GM23338 (cell line): Measurements from ENCODE around the gene ARMC9. TPM values are rescaled to one million over a fixed set of nuclear protein-coding genes. Genes with fewer than 3 reads are reported as not detected.

Source experiments
- ATAC-seq: fragments of 200-7000 bp; cut with Tn5 transposase; 3 replicates; pipeline ENCODE4 v1.9.1; 2020
- DNase-seq: peaks from one replicate; pipeline ENCODE4 v3.0.0-alpha.2; 2015; ENCODE audit warnings: low spot score
- H2AFZ ChIP-seq: fragments of 200-600 bp; sonication (generic); 2 replicates; pipeline ENCODE4 v1.8.0; 2016; ENCODE audit warnings: antibody characterized with exemption, mild to moderate bottlenecking, moderate library complexity
- H3F3A ChIP-seq: fragments of 200-600 bp; sonication (generic); replicated peaks from 2 replicates; pipeline ENCODE4 v1.8.0; 2017; ENCODE audit warnings: antibody characterized with exemption, mixed run types, low read depth
- H3K27ac ChIP-seq: fragments of 200-600 bp; sonication (generic); 2 replicates; pipeline ENCODE4 v1.6.1; 2016; ENCODE audit warnings: low read depth
- H3K27me3 ChIP-seq: fragments of 200-600 bp; sonication (generic); 2 replicates; pipeline ENCODE4 v1.8.0; 2016; ENCODE audit warnings: mild to moderate bottlenecking, mixed run types, moderate library complexity; ENCODE audit not compliant: insufficient read depth
- H3K36me3 ChIP-seq: fragments of 200-600 bp; sonication (generic); 2 replicates; pipeline ENCODE4 v1.8.0; 2016; ENCODE audit warnings: mild to moderate bottlenecking; ENCODE audit not compliant: insufficient read depth
- H3K4me1 ChIP-seq: fragments of 200-600 bp; sonication (generic); 2 replicates; pipeline ENCODE4 v1.8.0; 2016; ENCODE audit warnings: mild to moderate bottlenecking, moderate library complexity; ENCODE audit not compliant: insufficient read depth
- H3K4me2 ChIP-seq: fragments of 200-600 bp; sonication (generic); 2 replicates; pipeline ENCODE4 v1.7.1; 2017; ENCODE audit warnings: mixed run types
- H3K4me3 ChIP-seq: fragments of 200-600 bp; sonication (generic); 2 replicates; pipeline ENCODE4 v1.6.1; 2016; ENCODE audit warnings: mixed run types
- H3K79me2 ChIP-seq: fragments of 200-600 bp; sonication (generic); replicated peaks from 2 replicates; pipeline ENCODE4 v1.8.0; 2017; ENCODE audit warnings: mild to moderate bottlenecking; ENCODE audit not compliant: insufficient read depth
- H3K9me2 ChIP-seq: fragments of 200-600 bp; sonication (generic); 2 replicates; pipeline ENCODE4 v1.8.0; 2017; ENCODE audit not compliant: insufficient read depth
- H4K20me1 ChIP-seq: fragments of 200-600 bp; sonication (generic); replicated peaks from 2 replicates; pipeline ENCODE4 v1.8.0; 2017; ENCODE audit warnings: mild to moderate bottlenecking; ENCODE audit not compliant: insufficient read depth
- H3K27ac Mint-ChIP-seq: 2 replicates; pipeline ENCODE4 v1.8.0; 2020; ENCODE audit warnings: inconsistent platforms, mild to moderate bottlenecking, moderate library complexity, mixed read lengths
- H3K27me3 Mint-ChIP-seq: 3 replicates; pipeline ENCODE4 v1.8.0; 2022; ENCODE audit warnings: low read depth, mild to moderate bottlenecking, moderate library complexity, mixed read lengths, inconsistent platforms; ENCODE audit not compliant: insufficient read depth, poor library complexity
- H3K36me3 Mint-ChIP-seq: 3 replicates; pipeline ENCODE4 v1.8.0; 2021; ENCODE audit warnings: low read depth, mild to moderate bottlenecking, inconsistent platforms, moderate library complexity, mixed read lengths
- H3K4me1 Mint-ChIP-seq: 3 replicates; pipeline ENCODE4 v1.8.0; 2020; ENCODE audit warnings: mild to moderate bottlenecking, inconsistent platforms, mixed read lengths
- H3K4me3 Mint-ChIP-seq: 3 replicates; pipeline ENCODE4 v1.8.0; 2021; ENCODE audit warnings: moderate library complexity, mild to moderate bottlenecking, inconsistent platforms, mixed read lengths
- H3K9me3 Mint-ChIP-seq: 3 replicates; pipeline ENCODE4 v1.8.0; 2020; ENCODE audit warnings: moderate library complexity, mild to moderate bottlenecking, inconsistent platforms, mixed read lengths
- EZH2 ChIP-seq: fragments of 200-600 bp; sonication (generic); IDR thresholded peaks from one replicate; pipeline ENCODE4 v1.8.0; 2017; ENCODE audit warnings: antibody characterized with exemption, mild to moderate bottlenecking, low read depth; ENCODE audit not compliant: unreplicated experiment
- EZH2phosphoT487 ChIP-seq: fragments of 200-600 bp; sonication (generic); IDR thresholded peaks from one replicate; pipeline ENCODE4 v1.8.1; 2018; ENCODE audit warnings: antibody characterized with exemption; ENCODE audit not compliant: unreplicated experiment
- JUNB ChIP-seq: IDR thresholded peaks from one replicate; pipeline ENCODE4 v1.6.1; 2016; ENCODE audit warnings: antibody characterized with exemption; ENCODE audit not compliant: unreplicated experiment
- NANOG ChIP-seq: IDR thresholded peaks from 2 replicates; pipeline ENCODE4 v1.6.1; 2016; ENCODE audit warnings: antibody characterized with exemption, borderline replicate concordance
- POLR2AphosphoS5 ChIP-seq: IDR thresholded peaks from 2 replicates; pipeline ENCODE4 v1.6.1; 2016; ENCODE audit warnings: antibody characterized with exemption, low read depth
- STAT1 ChIP-seq: IDR thresholded peaks from one replicate; pipeline ENCODE4 v1.6.1; 2016; ENCODE audit warnings: antibody characterized with exemption; ENCODE audit not compliant: unreplicated experiment
- ZNF331 ChIP-seq: fragments of 250-450 bp; sonication (Bioruptor Pico); IDR thresholded peaks from 2 replicates; pipeline ENCODE4 v1.5.0; 2020; ENCODE audit warnings: low read depth, mild to moderate bottlenecking, moderate library complexity
- polyA plus RNA-seq: library from polyadenylated mRNA; unstranded; fragments of >200 nt; fragmentation: Nextera tagmentation; extraction: Ambion mirVana; gene quantifications from 2 replicates; pipeline ENCODE4 v1.2.1, GENCODE V29; 2016
- total RNA-seq: library from RNA; depleted of rRNA; stranded (reverse); fragments of >200 nt; shearing (Covaris generic); gene quantifications from 2 replicates; pipeline ENCODE4 v1.2.3, GENCODE V29; 2014
- TF ChIP-seq, protein P1 (sequence below): IDR thresholded peaks from one replicate; pipeline ENCODE4 v1.6.1; 2018; ENCODE audit warnings: antibody characterized with exemption; ENCODE audit not compliant: unreplicated experiment
- TF ChIP-seq, protein P2 (sequence below), 2 experiments: fragments of 200-600 bp in 1 of 2; sonication (generic) in 1 of 2; conservative IDR thresholded peaks; 2 replicates each; pipeline versions ENCODE4 v1.5.1 to v1.6.1; 2016 to 2017; ENCODE audit warnings: antibody characterized with exemption in 2 of 2, low read depth in 2 of 2, mild to moderate bottlenecking in 2 of 2, moderate library complexity in 1 of 2
- TF ChIP-seq, protein P3 (sequence below): fragments of 250-450 bp; sonication (Bioruptor Pico); IDR thresholded peaks from 2 replicates; pipeline ENCODE4 v1.5.0; 2020; ENCODE audit warnings: mild to moderate bottlenecking, moderate library complexity

Gene ARMC9
- total and polyA plus RNA-seq, 2 experiments from 2014 or later, result 29.2 to 56.0 TPM

DNA sequence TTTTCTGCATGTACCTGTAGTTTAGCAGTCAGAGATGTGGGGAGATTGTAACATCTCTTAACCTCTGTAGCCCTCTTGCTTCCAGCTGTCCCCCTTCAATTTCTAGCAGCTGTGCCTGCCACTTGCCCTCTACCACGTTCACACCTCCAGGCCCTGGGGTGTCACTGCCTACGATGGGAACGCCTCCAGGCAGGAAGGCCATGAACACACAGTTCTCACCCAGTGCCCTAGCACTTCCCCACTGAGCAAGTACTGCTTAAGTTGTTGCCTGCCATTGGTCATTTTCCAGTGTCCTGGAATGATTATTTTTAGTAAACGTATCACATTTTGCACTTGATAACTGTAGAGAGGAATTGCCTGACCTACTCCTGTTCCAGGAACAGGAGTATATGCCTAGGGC lies 120.0 kb downstream of the ARMC9 start (continued):
- TF ChIP-seq ZNF331 (CRISPR knock-in tag) (no peak), EZH2phosphoT487 (no peak)
- TF ChIP-seq, protein P1, sequence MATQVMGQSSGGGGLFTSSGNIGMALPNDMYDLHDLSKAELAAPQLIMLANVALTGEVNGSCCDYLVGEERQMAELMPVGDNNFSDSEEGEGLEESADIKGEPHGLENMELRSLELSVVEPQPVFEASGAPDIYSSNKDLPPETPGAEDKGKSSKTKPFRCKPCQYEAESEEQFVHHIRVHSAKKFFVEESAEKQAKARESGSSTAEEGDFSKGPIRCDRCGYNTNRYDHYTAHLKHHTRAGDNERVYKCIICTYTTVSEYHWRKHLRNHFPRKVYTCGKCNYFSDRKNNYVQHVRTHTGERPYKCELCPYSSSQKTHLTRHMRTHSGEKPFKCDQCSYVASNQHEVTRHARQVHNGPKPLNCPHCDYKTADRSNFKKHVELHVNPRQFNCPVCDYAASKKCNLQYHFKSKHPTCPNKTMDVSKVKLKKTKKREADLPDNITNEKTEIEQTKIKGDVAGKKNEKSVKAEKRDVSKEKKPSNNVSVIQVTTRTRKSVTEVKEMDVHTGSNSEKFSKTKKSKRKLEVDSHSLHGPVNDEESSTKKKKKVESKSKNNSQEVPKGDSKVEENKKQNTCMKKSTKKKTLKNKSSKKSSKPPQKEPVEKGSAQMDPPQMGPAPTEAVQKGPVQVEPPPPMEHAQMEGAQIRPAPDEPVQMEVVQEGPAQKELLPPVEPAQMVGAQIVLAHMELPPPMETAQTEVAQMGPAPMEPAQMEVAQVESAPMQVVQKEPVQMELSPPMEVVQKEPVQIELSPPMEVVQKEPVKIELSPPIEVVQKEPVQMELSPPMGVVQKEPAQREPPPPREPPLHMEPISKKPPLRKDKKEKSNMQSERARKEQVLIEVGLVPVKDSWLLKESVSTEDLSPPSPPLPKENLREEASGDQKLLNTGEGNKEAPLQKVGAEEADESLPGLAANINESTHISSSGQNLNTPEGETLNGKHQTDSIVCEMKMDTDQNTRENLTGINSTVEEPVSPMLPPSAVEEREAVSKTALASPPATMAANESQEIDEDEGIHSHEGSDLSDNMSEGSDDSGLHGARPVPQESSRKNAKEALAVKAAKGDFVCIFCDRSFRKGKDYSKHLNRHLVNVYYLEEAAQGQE, result no peak

DNA sequence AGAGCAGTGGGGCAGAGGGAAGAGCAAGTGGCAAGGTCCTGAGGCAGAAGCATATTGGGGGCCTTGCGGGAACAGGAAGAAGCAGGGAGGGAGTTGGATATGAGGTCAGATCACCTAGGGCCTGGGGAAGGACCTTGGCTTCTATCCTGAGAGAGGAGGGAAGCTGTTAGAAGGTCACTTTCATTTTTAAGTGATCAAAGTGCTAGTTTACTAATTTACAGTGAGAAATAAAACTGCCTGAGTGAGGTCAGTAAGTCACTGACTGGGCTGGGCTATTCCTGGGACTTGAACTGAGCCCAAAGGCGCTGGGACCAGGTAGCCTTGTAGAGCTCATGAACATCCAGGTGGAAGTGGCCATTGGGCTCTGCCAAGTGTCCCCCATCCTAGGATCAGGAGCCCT lies 120.5 kb downstream of the ARMC9 start:
- Histone ChIP-seq H3K9me2 (no peaks in the 10 kb centered on the region), H3K79me2 (no peaks in the 10 kb centered on the region), H3K4me3 (no peak overlapping the region), H3K36me3 (no peaks in the 10 kb centered on the region; the same call in 1 of the 2 replicates), H2AFZ (no peak overlapping the region), H3K27me3 (no peaks in the 10 kb centered on the region), H4K20me1 (no peaks in the 10 kb centered on the region), H3K27ac (no peak overlapping the region), H3K4me2 (no peak overlapping the region), H3F3A (0 out of 2 replicates have a peak, but pooled peaks cover 4% of the 10 kb centered on the region), H3K4me1 (no peaks in the 10 kb centered on the region; the same call in 1 of the 2 replicates)
- Mint-ChIP-seq H3K36me3 (peaks cover 22% of the 10 kb centered on the region; the same call in 2 of the 3 replicates), H3K9me3 (0 out of 3 replicates have a peak, but pooled peaks cover 3% of the 10 kb centered on the region), H3K4me1 (peaks cover 13% of the 10 kb centered on the region; the same call in 2 of the 3 replicates), H3K27ac (no peak overlapping the region; the same call in 1 of the 2 replicates), H3K4me3 (no peak overlapping the region), H3K27me3 (peaks cover 6% of the 10 kb centered on the region)
- ATAC-seq (no peak), DNase-seq (no peak)
- TF ChIP-seq ZNF331 (CRISPR knock-in tag) (no peak), NANOG (no peak), JUNB (no peak), EZH2 (no peak), POLR2AphosphoS5 (no peak), STAT1 (no peak)
- TF ChIP-seq, protein P1, result no peak
- TF ChIP-seq, protein P2, sequence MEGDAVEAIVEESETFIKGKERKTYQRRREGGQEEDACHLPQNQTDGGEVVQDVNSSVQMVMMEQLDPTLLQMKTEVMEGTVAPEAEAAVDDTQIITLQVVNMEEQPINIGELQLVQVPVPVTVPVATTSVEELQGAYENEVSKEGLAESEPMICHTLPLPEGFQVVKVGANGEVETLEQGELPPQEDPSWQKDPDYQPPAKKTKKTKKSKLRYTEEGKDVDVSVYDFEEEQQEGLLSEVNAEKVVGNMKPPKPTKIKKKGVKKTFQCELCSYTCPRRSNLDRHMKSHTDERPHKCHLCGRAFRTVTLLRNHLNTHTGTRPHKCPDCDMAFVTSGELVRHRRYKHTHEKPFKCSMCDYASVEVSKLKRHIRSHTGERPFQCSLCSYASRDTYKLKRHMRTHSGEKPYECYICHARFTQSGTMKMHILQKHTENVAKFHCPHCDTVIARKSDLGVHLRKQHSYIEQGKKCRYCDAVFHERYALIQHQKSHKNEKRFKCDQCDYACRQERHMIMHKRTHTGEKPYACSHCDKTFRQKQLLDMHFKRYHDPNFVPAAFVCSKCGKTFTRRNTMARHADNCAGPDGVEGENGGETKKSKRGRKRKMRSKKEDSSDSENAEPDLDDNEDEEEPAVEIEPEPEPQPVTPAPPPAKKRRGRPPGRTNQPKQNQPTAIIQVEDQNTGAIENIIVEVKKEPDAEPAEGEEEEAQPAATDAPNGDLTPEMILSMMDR (conservative IDR thresholded peaks at IDR 0.05; ENCODE audit: low read depth in 2 of 2), result no peak
- TF ChIP-seq, protein P3, sequence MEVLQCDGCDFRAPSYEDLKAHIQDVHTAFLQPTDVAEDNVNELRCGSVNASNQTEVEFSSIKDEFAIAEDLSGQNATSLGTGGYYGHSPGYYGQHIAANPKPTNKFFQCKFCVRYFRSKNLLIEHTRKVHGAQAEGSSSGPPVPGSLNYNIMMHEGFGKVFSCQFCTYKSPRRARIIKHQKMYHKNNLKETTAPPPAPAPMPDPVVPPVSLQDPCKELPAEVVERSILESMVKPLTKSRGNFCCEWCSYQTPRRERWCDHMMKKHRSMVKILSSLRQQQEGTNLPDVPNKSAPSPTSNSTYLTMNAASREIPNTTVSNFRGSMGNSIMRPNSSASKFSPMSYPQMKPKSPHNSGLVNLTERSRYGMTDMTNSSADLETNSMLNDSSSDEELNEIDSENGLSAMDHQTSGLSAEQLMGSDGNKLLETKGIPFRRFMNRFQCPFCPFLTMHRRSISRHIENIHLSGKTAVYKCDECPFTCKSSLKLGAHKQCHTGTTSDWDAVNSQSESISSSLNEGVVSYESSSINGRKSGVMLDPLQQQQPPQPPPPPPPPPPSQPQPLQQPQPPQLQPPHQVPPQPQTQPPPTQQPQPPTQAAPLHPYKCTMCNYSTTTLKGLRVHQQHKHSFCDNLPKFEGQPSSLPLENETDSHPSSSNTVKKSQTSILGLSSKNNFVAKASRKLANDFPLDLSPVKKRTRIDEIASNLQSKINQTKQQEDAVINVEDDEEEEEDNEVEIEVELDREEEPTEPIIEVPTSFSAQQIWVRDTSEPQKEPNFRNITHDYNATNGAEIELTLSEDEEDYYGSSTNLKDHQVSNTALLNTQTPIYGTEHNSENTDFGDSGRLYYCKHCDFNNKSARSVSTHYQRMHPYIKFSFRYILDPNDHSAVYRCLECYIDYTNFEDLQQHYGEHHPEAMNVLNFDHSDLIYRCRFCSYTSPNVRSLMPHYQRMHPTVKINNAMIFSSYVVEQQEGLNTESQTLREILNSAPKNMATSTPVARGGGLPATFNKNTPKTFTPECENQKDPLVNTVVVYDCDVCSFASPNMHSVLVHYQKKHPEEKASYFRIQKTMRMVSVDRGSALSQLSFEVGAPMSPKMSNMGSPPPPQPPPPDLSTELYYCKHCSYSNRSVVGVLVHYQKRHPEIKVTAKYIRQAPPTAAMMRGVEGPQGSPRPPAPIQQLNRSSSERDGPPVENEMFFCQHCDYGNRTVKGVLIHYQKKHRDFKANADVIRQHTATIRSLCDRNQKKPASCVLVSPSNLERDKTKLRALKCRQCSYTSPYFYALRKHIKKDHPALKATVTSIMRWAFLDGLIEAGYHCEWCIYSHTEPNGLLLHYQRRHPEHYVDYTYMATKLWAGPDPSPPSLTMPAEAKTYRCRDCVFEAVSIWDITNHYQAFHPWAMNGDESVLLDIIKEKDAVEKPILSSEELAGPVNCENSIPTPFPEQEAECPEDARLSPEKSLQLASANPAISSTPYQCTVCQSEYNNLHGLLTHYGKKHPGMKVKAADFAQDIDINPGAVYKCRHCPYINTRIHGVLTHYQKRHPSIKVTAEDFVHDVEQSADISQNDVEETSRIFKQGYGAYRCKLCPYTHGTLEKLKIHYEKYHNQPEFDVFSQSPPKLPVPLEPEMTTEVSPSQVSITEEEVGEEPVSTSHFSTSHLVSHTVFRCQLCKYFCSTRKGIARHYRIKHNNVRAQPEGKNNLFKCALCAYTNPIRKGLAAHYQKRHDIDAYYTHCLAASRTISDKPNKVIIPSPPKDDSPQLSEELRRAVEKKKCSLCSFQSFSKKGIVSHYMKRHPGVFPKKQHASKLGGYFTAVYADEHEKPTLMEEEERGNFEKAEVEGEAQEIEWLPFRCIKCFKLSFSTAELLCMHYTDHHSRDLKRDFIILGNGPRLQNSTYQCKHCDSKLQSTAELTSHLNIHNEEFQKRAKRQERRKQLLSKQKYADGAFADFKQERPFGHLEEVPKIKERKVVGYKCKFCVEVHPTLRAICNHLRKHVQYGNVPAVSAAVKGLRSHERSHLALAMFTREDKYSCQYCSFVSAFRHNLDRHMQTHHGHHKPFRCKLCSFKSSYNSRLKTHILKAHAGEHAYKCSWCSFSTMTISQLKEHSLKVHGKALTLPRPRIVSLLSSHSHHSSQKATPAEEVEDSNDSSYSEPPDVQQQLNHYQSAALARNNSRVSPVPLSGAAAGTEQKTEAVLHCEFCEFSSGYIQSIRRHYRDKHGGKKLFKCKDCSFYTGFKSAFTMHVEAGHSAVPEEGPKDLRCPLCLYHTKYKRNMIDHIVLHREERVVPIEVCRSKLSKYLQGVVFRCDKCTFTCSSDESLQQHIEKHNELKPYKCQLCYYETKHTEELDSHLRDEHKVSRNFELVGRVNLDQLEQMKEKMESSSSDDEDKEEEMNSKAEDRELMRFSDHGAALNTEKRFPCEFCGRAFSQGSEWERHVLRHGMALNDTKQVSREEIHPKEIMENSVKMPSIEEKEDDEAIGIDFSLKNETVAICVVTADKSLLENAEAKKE (CRISPR knock-in tag), result no peak
